ENCODE measurements around the gene LSM14A.
"Not testable (repeated sequence)": the region's sequence is repeated elsewhere in the genome, so short reads cannot be mapped to it uniquely, and the experiment has no call there.

LSM14A gene

DNA sequence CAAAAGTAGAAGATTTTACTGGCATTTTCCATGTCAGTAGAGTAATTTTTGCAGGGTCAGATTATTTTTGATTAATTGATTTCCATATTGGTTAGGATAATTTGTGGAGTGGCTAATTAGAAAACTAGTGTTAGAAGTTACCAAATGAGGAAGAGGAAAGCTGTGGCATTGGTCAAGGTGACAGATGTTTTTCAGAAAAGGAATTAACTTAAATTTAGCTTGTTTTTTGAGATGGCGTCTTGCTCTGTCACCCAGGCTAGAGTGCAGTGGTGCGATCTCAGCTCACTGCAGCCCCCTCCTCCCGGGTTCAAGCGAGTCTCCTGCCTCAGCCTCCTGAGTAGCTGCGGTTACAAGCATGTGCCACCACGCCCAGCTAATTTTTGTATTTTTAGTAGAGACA, 28.8 kb downstream of the LSM14A start:
- DNase-seq: no peak
- H3K4me1 ChIP-seq: no peaks in the 10 kb centered on the region
- H3K27me3 ChIP-seq: no peaks in the 10 kb centered on the region
- H3K9me3 ChIP-seq: no peaks in the 10 kb centered on the region
- TF ChIP-seq, protein P1, sequence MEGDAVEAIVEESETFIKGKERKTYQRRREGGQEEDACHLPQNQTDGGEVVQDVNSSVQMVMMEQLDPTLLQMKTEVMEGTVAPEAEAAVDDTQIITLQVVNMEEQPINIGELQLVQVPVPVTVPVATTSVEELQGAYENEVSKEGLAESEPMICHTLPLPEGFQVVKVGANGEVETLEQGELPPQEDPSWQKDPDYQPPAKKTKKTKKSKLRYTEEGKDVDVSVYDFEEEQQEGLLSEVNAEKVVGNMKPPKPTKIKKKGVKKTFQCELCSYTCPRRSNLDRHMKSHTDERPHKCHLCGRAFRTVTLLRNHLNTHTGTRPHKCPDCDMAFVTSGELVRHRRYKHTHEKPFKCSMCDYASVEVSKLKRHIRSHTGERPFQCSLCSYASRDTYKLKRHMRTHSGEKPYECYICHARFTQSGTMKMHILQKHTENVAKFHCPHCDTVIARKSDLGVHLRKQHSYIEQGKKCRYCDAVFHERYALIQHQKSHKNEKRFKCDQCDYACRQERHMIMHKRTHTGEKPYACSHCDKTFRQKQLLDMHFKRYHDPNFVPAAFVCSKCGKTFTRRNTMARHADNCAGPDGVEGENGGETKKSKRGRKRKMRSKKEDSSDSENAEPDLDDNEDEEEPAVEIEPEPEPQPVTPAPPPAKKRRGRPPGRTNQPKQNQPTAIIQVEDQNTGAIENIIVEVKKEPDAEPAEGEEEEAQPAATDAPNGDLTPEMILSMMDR (IDR thresholded peaks at IDR 0.05; ENCODE audit: low read depth, low read length): no peak
- H3K4me3 ChIP-seq (ENCODE audit: low read depth, low read length): no peak overlapping the region
- peaks cover 65% of the 10 kb centered on the region for H3K36me3 ChIP-seq

DNA sequence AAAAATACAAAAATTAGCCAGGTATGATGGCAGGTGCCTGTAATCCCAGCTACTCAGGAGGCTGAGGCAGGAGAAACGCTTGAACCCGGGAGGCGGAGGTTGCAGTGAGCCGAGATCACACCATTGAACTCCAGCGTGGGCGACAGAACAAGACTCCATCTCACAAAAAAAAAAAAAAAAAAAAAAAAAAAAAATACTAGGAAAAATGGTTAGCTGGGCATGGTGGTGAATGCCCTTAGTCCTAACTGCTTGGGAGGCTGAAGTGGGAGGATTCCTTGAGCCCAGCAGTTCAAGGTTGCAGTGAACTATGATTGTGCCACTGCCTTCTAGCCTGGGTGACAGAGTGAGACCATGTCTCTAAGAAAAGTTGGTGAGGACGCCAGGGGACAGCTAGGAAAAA, 33.0 kb downstream of the LSM14A start:
- not testable (repeated sequence) for H3K27me3 ChIP-seq; DNase-seq; H3K4me1 ChIP-seq; H3K9me3 ChIP-seq; H3K4me3 ChIP-seq (ENCODE audit: low read depth, low read length)
- peaks cover 46% of the 10 kb centered on the region for H3K36me3 ChIP-seq

DNA sequence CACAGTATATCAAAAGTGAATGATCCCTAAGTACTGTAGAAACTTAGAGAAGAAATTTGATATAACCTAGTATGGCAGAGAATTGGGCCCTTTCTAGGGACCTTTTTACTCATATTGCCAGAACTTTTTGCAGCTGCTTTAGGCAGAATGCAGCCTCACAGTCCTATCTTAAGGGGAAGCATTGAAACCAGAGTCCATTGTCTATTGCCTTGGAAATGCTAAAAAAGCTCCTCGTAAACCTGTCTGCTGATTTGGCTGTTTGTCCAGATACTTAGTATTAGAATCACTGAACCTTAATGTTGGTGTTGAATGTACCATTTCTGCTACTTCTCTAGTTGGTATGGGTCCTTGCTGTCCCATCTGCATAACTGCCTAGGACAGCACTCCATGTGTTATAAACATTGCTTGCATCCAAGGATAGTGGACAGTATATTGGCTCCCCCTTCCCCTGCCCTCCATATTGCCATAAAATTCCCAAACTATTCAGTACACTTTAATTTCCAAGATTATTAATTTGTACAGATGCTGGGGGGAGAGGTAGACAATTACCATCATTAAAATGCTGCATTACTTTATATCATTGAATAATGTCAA, 36.1 kb downstream of the LSM14A start:
- no peaks in the 10 kb centered on the region for H3K9me3 ChIP-seq
- DNase-seq: no peak
- TF ChIP-seq, protein P1 (IDR thresholded peaks at IDR 0.05; ENCODE audit: low read depth, low read length): no peak
- H3K4me1 ChIP-seq: no peaks in the 10 kb centered on the region
- no peak overlapping the region for H3K4me3 ChIP-seq (ENCODE audit: low read depth, low read length)
- no peaks in the 10 kb centered on the region for H3K27me3 ChIP-seq
- peaks cover 51% of the 10 kb centered on the region for H3K36me3 ChIP-seq

DNA sequence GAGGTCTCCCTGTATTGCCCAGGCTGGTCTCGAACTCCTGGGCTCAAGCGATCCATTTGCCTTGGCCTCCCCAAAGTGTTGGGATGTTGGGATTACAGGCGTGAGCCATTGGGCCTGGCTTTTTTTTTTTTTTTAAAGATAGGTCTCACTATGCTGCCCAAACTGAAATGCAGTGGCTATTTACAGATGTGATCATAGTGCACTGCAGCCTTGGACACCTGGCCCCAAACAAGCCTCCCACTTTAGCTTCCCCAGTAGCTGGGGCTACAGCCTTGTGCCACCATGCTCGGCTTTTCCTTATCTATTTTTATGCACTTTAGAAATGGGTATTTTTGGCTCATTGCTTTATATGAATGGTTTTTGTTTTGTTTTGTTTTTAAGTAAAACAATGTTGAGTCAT, 37.4 kb downstream of the LSM14A start:
- Histone ChIP-seq H3K4me1 (no peaks in the 10 kb centered on the region), H3K9me3 (no peaks in the 10 kb centered on the region), H3K27me3 (no peaks in the 10 kb centered on the region), H3K4me3 (ENCODE audit: low read depth, low read length) (no peak overlapping the region), H3K36me3 (peaks cover 58% of the 10 kb centered on the region)
- TF ChIP-seq, protein P1 (IDR thresholded peaks at IDR 0.05; ENCODE audit: low read depth, low read length): no peak
- DNase-seq: no peak

DNA sequence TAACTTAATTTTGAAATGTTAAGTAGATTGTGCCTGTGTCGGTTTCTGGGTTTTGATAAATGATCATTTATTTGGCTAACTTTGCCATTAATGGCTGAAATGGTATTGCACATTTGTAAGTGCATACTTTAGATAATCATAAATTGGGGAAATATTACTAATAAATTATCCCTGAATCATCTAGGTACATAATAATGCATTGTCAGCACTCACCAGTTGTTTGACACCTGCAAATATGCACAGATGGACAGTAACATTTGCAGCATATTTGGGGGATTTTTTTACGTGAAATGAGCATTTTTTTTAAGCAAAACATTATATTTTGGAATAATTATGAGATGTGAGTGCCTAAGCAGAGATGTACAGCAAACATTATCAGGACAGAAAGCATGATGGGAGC, 41.0 kb downstream of the LSM14A start:
- TF ChIP-seq, protein P1 (IDR thresholded peaks at IDR 0.05; ENCODE audit: low read depth, low read length): no peak
- Histone ChIP-seq H3K36me3 (peaks cover 64% of the 10 kb centered on the region), H3K4me3 (ENCODE audit: low read depth, low read length) (no peak overlapping the region), H3K9me3 (no peaks in the 10 kb centered on the region), H3K4me1 (peaks cover 12% of the 10 kb centered on the region), H3K27me3 (no peaks in the 10 kb centered on the region)
- DNase-seq: no peak

DNA sequence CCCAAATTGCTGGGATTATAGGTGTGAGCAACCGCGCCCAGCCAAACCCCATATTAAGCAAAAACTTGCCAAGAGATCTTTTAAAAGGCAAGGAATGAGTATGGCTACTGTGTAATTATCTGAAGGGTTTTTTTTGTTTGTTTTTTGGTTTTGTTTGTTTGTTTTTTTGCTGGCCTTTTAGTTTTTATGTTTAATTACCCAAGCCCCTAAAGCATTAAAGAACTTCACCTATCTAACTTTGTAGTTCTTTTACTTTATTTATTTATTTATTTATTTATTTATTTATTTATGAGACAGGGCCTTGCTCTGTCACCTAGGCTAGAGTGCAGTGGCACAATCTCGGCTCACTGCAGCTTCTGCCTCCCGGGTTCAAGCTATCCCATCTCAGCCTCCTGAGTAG, 41.7 kb downstream of the LSM14A start:
- H3K27me3 ChIP-seq: no peaks in the 10 kb centered on the region
- DNase-seq: no peak
- H3K4me1 ChIP-seq: peaks cover 13% of the 10 kb centered on the region
- no peaks in the 10 kb centered on the region for H3K9me3 ChIP-seq
- TF ChIP-seq, protein P1 (IDR thresholded peaks at IDR 0.05; ENCODE audit: low read depth, low read length): no peak
- H3K4me3 ChIP-seq (ENCODE audit: low read depth, low read length): no peak overlapping the region
- peaks cover 67% of the 10 kb centered on the region for H3K36me3 ChIP-seq
